Measurements from ENCODE around the gene PLOD2.

The PLOD2 gene

GRCh38 chr3:146154316-146154715 lies 6.7 kb downstream of the PLOD2 start:
- in situ Hi-C loops (cut with HindIII; ENCODE audit: low sequenced_read_pairs): no loop called here
- DNase-seq (ENCODE audit: low read depth, low spot score): no peak
- no peak for TF ChIP-seq CTCF (IDR thresholded peaks at IDR 0.05; ENCODE audit: low read depth, low read length)
- no peak overlapping the region for H3K4me3 ChIP-seq (ENCODE audit: low read depth, low read length)

- in situ Hi-C loops (cut with HindIII; ENCODE audit: low sequenced_read_pairs): no loop called here
- no peak for DNase-seq (ENCODE audit: low read depth, low spot score)
- no peak overlapping the region for H3K4me3 ChIP-seq (ENCODE audit: low read depth, low read length)
- no peak for TF ChIP-seq CTCF (IDR thresholded peaks at IDR 0.05; ENCODE audit: low read depth, low read length)
Observed at GRCh38 chr3:146153429-146153828, 7.6 kb downstream of the PLOD2 start.

GRCh38 chr3:146152834-146153233 lies 8.2 kb downstream of the PLOD2 start:
- TF ChIP-seq CTCF (IDR thresholded peaks at IDR 0.05; ENCODE audit: low read depth, low read length): no peak
- DNase-seq (ENCODE audit: low read depth, low spot score): no peak
- in situ Hi-C loops (cut with HindIII; ENCODE audit: low sequenced_read_pairs): no loop called here

GRCh38 chr3:146148468-146148931 lies 12.5 kb downstream of the PLOD2 start:
- in situ Hi-C loops (cut with HindIII; ENCODE audit: low sequenced_read_pairs): no loop called here
- no peak for DNase-seq (ENCODE audit: low read depth, low spot score)
- peak; percentile 34 for TF ChIP-seq CTCF (IDR thresholded peaks at IDR 0.05; ENCODE audit: low read depth, low read length)
- no peak overlapping the region for H3K4me3 ChIP-seq (ENCODE audit: low read depth, low read length)

More at GRCh38 chr3:146152834-146153233, 8.2 kb downstream of the PLOD2 start:
- no peak overlapping the region for H3K4me3 ChIP-seq (ENCODE audit: low read depth, low read length)

GRCh38 chr3:146145642-146146041 lies 15.3 kb downstream of the PLOD2 start:
- TF ChIP-seq CTCF (IDR thresholded peaks at IDR 0.05; ENCODE audit: low read depth, low read length): no peak
- H3K4me3 ChIP-seq (ENCODE audit: low read depth, low read length): no peak overlapping the region
- DNase-seq (ENCODE audit: low read depth, low spot score): no peak
- in situ Hi-C loops (cut with HindIII; ENCODE audit: low sequenced_read_pairs): no loop called here

GRCh38 chr3:146142757-146143156 lies 18.2 kb downstream of the PLOD2 start:
- H3K4me3 ChIP-seq (ENCODE audit: low read depth, low read length): no peak overlapping the region
- in situ Hi-C loops (cut with HindIII; ENCODE audit: low sequenced_read_pairs): no loop called here
- DNase-seq (ENCODE audit: low read depth, low spot score): peak; percentile 66
- no peak for TF ChIP-seq CTCF (IDR thresholded peaks at IDR 0.05; ENCODE audit: low read depth, low read length)

Data from astrocyte of the spinal cord (primary cell).